Activated CD8-positive, alpha-beta memory T cell treated with anti-CD3 and anti-CD28 coated beads, Interleukin-2, amount 50 U/mL, for 1 hour (primary cell): Measurements from ENCODE around the gene CCDC57.
"Not testable (repeated sequence)": the region's sequence is repeated elsewhere in the genome, so short reads cannot be mapped to it uniquely, and the experiment has no call there.

Experiments used
- DNase-seq: peaks from one replicate; pipeline ENCODE4 v3.0.0-alpha.2; 2020; ENCODE audit errors: extremely low read depth

Gene CCDC57

GRCh38 chr17:82222816-82223215 is 10.2 kb upstream of the CCDC57 start:
- DNase-seq = no peak

GRCh38 chr17:82221341-82221902 is 8.8 kb upstream of the CCDC57 start:
- DNase-seq = no peak

- no peak for DNase-seq
These were observed 7.4 kb upstream of the CCDC57 start for GRCh38 chr17:82219753-82220709.

GRCh38 chr17:82219083-82219482 is 6.4 kb upstream of the CCDC57 start:
- DNase-seq = no peak

DNA sequence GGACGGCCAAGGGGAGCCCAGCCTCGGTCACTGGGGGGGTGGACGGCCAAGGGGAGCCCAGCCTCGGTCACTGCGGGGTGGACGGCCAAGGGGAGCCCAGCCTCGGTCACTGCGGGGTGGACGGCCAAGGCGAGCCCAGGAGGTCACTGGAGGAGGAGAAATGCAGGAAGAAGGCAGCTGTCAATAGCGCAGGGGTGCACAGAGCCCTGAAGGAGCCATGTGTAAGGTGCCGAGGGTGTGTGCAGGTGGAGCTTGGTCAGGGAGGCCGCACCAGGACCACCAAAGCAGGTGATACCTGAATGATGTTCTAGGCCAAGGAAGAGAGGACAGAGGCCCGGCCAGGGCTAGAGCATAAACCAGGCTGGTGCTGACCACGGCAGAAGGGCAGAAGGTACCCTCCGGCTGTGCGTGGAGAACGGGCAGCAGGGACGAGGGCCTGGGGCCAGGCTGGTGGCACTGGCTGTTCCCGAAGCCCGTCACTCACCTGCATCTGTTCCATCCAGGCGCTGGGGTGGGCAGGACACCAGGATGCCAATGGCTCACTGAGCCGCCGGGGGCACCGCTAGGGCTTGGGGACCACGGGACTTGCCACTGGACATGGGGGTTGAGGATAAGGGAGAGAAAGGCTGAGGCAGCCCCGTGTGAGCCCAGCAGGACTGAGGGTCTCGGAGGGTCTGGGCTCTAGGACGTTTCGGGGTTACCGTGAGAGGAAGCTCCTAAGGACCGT is 5.9 kb upstream of the CCDC57 start:
- no peak for DNase-seq

- no peak for DNase-seq
These were observed 5.0 kb upstream of the CCDC57 start for GRCh38 chr17:82217530-82218204.

GRCh38 chr17:82217120-82217529 is 4.5 kb upstream of the CCDC57 start:
- DNase-seq = no peak

DNA sequence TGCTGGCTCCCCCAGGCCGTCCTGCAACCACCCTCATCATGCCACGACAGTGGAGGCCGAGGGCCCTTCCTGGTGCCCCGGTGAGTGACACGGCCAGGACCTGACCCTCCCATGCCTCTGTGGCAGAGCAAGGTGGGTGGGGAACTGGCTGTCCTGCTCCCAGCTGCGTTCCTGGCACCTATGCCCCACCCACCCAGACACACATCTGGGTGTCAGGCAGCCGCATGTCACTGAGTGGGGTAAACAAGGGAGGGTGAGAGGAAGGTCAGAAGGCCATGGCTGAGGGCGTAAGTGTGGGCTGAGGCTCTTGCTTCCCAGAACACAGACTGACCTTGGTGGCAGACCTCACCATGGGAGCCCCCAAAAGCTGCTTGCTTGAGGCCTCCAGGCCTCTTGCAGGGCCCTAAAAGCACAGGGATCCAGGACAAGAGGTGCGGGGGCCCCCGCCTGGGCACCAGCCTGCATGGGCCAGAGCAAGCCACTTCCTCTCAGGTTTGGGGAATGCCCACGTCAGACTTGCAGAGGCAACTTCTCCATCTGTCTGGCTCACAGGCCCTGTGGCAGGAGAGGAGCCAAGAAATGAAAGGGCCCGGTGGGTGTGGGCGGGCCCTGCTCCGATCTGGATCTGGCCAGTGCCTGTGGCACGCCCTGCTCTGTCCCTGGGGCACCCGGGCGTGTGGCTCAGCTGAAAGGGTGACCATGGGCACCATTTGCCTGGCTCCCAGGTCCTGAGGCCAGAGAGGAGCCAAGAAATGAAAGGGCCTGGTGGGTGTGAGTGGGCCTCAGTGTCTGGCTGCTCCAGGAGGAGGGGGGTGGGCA is 3.9 kb upstream of the CCDC57 start:
- no peak for DNase-seq

- no peak for DNase-seq
These were observed 3.3 kb upstream of the CCDC57 start for GRCh38 chr17:82215972-82216300.

DNA sequence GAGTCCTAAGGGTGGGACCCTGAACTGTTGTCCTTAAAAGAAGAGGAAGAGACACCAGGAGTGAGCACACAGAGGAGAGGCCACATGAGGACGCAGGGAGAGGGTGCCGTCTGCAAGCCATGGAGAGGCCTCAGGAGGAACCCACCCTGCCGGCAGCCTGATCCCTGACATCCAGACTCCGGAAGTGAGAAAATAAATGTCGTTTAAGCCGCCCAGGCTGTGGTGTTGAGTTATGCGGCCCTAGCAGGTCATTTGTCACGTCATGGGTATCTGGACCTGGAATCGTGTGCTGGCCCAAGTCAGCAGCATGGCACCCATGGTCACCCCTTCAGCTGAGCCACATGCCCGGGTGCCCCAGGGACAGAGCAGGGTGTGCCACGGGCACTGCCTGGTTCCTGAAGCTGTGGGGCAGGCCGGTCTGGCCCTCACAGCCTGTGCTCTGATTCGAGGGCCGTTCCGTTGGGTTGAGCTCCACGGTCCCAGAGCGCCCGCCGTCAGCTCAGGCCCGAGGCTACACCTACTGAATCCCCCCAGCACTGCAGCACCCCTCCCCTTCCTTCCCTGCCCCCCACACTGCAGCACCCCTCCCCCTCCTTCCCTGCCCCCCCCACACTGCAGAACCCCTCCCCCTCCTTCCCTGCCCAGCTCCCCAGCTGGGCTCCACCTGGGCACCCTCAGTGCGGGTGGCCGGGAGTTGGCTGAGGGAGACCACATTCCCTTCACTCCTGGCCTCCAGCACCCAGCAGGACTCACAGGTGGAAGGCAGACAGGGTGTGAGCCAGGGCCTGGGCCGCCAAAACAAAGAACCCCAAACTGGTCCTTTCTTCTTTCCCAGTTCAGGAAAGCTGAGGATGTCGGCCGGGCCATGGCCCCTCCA is 2.7 kb upstream of the CCDC57 start:
- DNase-seq = no peak

GRCh38 chr17:82214012-82214628 is 1.5 kb upstream of the CCDC57 start:
- no peak for DNase-seq

- no peak for DNase-seq
These were observed 789 bp upstream of the CCDC57 start for GRCh38 chr17:82213251-82214011.

GRCh38 chr17:82210655-82211054 is 2.0 kb downstream of the CCDC57 start:
- DNase-seq = not testable (repeated sequence)

GRCh38 chr17:82205720-82206508 is 6.7 kb downstream of the CCDC57 start:
- DNase-seq = no peak

DNA sequence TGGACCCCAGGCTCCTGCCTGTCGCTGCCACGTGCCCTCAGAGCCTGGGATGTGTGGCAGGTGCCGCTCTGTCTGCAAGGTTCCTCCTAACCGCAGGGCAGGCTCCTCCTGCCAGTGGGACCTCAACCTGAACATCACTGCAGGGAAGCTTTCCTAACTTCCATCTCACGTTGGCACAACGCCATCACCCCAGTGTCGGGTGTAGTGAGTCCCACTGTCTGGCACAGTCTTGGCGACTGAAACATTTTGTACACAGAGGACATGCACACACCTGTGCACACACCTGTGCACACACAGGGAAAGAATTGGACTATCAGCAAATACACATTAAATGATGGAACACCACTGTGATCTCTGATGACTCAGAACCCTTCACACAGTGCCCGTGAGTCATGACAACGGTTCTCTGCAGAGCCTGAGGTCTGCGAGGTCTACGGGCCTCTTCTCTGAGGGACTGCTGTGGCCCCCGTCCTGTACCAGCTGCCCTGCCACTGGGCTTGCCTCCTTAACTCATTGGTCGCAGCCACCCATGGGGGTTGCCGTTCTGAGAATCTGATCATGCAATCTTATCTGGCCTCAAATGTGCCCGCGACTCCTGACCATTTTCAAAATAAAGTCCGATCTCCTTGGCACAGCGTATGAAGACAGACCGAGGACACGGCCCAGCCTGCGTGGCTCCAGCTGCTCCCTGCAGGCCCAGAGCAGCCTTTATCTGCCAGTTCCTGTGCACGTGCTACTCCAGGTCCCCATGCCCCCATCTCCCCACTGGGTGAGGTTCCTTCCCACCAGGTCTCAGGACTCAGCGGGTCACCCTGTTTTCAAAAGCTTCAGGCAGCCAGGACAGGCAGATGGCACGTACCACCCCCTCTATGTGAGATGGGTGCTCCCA is 7.6 kb downstream of the CCDC57 start:
- DNase-seq = no peak

DNA sequence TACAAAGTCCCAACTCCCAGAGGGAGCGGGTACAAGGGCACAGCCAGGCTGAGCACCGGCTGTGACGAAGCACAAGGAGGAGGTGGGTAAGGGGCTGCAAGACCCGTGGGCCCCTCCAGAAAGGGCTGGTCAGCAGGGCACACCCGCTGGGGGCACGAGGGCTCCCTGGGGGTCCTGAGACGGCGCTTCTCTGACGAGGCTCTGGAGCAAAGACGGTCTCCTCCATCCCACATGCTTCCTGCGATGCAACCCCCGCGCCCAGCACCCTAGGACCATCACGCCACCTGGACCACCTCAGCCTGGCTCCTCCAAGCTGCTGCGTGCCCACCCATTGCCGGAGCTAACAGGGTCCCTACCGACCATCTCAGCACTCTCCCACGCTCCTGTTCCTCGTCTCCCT is 8.7 kb downstream of the CCDC57 start:
- DNase-seq = no peak

- DNase-seq = no peak
These were observed 9.7 kb downstream of the CCDC57 start for GRCh38 chr17:82202981-82203380.
